K562 (cell line): ENCODE measurements around the gene TSEN34. TPM values are rescaled to one million over a fixed set of nuclear protein-coding genes. Genes with fewer than 3 reads are reported as not detected.

Source experiments
- CBX3 ChIP-seq, 2 experiments: IDR thresholded peaks; 1 replicate in 1 of 2; 2 replicates in 1 of 2; pipeline ENCODE4 v1.6.1; 2012; ENCODE audit warnings: inconsistent platforms in 2 of 2, low read length in 2 of 2, borderline replicate concordance in 1 of 2, control low read depth in 1 of 2
- CCNT2 ChIP-seq: IDR thresholded peaks from 2 replicates; pipeline ENCODE4 v1.6.1; 2011; ENCODE audit warnings: borderline replicate concordance, low read depth, mild to moderate bottlenecking, moderate library complexity, mixed read lengths, low read length; ENCODE audit not compliant: insufficient read length; ENCODE audit errors: extremely low read depth
- ERF ChIP-seq: fragments of 450-650 bp; formaldehyde crosslinking; IDR thresholded peaks from 2 replicates; pipeline ENCODE4 v1.4.0; 2020; ENCODE audit warnings: mild to moderate bottlenecking, mixed read lengths
- ESRRB ChIP-seq: fragments of 250-450 bp; sonication (Bioruptor Pico); IDR thresholded peaks from 2 replicates; pipeline ENCODE4 v1.5.0; 2020; ENCODE audit warnings: mild to moderate bottlenecking, moderate library complexity, borderline replicate concordance
- FOXA3 ChIP-seq, 2 experiments: fragments of 450-650 bp in 1 of 2; sonication (generic) in 1 of 2; formaldehyde crosslinking; IDR thresholded peaks in 1 of 2; conservative IDR thresholded peaks in 1 of 2; 2 replicates each; pipeline versions ENCODE4 v1.4.0 to v1.8.0; 2020 to 2022; ENCODE audit warnings: mild to moderate bottlenecking in 2 of 2, missing genetic modification reagents in 1 of 2
- HDAC8 ChIP-seq: fragments of 450-650 bp; IDR thresholded peaks from 2 replicates; pipeline ENCODE4 v1.6.1; 2016; ENCODE audit warnings: mild to moderate bottlenecking, missing genetic modification characterization, moderate library complexity, missing compliant biosample characterization
- HNRNPLL ChIP-seq: fragments of 200-400 bp; formaldehyde crosslinking; IDR thresholded peaks from 2 replicates; pipeline ENCODE4 v1.6.1; 2017; ENCODE audit warnings: low read length, low read depth, mild to moderate bottlenecking; ENCODE audit not compliant: poor library complexity, severe bottlenecking
- KLF16 ChIP-seq: IDR thresholded peaks from 2 replicates; pipeline ENCODE4 v1.6.1; 2016; ENCODE audit warnings: antibody characterized with exemption
- LCOR ChIP-seq: sonication (generic); formaldehyde crosslinking; IDR thresholded peaks from 2 replicates; pipeline ENCODE4 v1.8.0; 2022; ENCODE audit warnings: mild to moderate bottlenecking, missing genetic modification reagents
- MIER1 ChIP-seq: fragments of 450-650 bp; IDR thresholded peaks from 2 replicates; pipeline ENCODE4 v1.6.1; 2016; ENCODE audit warnings: antibody characterized with exemption, mild to moderate bottlenecking, low read depth
- MYC ChIP-seq, 2 experiments: fragments of 250-450 bp in 1 of 2; sonication (Bioruptor Pico) in 1 of 2; IDR thresholded peaks; 2 replicates each; pipeline versions ENCODE4 v1.5.1 to v1.6.1; 2012 to 2021; ENCODE audit warnings: low read depth in 2 of 2, borderline replicate concordance in 1 of 2, improper control_type of control experiment in 1 of 2, low read length in 1 of 2, mild to moderate bottlenecking in 1 of 2, moderate library complexity in 1 of 2
- POLR2G ChIP-seq: fragments of 200-400 bp; formaldehyde crosslinking; IDR thresholded peaks from 2 replicates; pipeline ENCODE4 v1.6.1; 2017; ENCODE audit warnings: low read depth, mild to moderate bottlenecking, antibody characterized with exemption, low read length, moderate library complexity
- RBM34 ChIP-seq: fragments of 200-400 bp; formaldehyde crosslinking; IDR thresholded peaks from 2 replicates; pipeline ENCODE4 v1.6.1; 2018; ENCODE audit warnings: low read length, borderline replicate concordance; ENCODE audit not compliant: insufficient read depth
- THAP12 ChIP-seq: fragments of 250-450 bp; sonication (Bioruptor Pico); IDR thresholded peaks from 2 replicates; pipeline ENCODE4 v1.9.0; 2021; ENCODE audit warnings: mild to moderate bottlenecking, inconsistent platforms
- ZBTB11 ChIP-seq, 3 experiments: fragments of 200-800 bp in 1 of 3; fragments of 250-450 bp in 1 of 3; fragments of 450-650 bp in 1 of 3; sonication (Bioruptor Pico) in 1 of 3; sonication (Bioruptor generic) in 1 of 3; formaldehyde crosslinking in 1 of 3; IDR thresholded peaks; 2 replicates each; pipeline versions ENCODE4 v1.6.1 to v1.8.0; 2016 to 2022; ENCODE audit warnings: mild to moderate bottlenecking in 2 of 3, missing genetic modification characterization in 2 of 3, missing compliant biosample characterization in 1 of 3, moderate library complexity in 1 of 3
- ZBTB2 ChIP-seq: fragments of 450-650 bp; IDR thresholded peaks from 2 replicates; pipeline ENCODE4 v1.6.1; 2016; ENCODE audit warnings: antibody characterized with exemption
- ZNF212 ChIP-seq: fragments of 450-650 bp; formaldehyde crosslinking; IDR thresholded peaks from 2 replicates; pipeline ENCODE4 v1.4.0; 2020; ENCODE audit warnings: mild to moderate bottlenecking
- ZNF347 ChIP-seq: fragments of 450-650 bp; formaldehyde crosslinking; IDR thresholded peaks from 2 replicates; pipeline ENCODE4 v1.4.0; 2020; ENCODE audit warnings: low read depth, mild to moderate bottlenecking, moderate library complexity
- polyA plus RNA-seq, 8 experiments: library from polyadenylated mRNA; depleted of rRNA in 4 of 8; stranded (reverse) in 5 of 8; unstranded in 3 of 8; fragments of >200 nt; fragmentation: Nextera tagmentation in 2 of 8; fragmentation: Illumina TruSeq in 1 of 8; extraction: Ambion mirVana in 2 of 8; extraction: Trizol in 1 of 8; gene quantifications; 2 replicates each; pipeline versions ENCODE4 v1.2.1 to v1.2.3, GENCODE V29; 2011 to 2014; ENCODE audit warnings: inconsistent platforms in 1 of 8, missing spikeins in 1 of 8
- total RNA-seq, 7 experiments: library from RNA; depleted of rRNA in 6 of 7; stranded (reverse); fragments of >200 nt in 6 of 7; fragmentation: Illumina TruSeq in 2 of 7; extraction: Trizol in 2 of 7; gene quantifications; 2 replicates each; pipeline versions ENCODE4 v1.2.1 to v1.2.3, GENCODE V29; 2011 to 2021; ENCODE audit warnings: low replicate concordance in 1 of 7

TSEN34 gene
- total and polyA plus RNA-seq, 9 of the 15 experiments (the other 6 are each of a cell fraction or from before 2014, with no cell fraction given) = 3.1 to 57.6 (median 29.5) TPM

GRCh38 chr19:54189735-54190502, 1.2 kb upstream of the TSEN34 start (continued):
- no peak for TF ChIP-seq HDAC8 (tag)
- no peak for TF ChIP-seq ESRRB (CRISPR knock-in tag)
- TF ChIP-seq POLR2G = peak; percentile 86
- no peak for TF ChIP-seq ZBTB11 (CRISPR knock-in tag; IDR thresholded peaks at IDR 0.05)
- TF ChIP-seq ERF (CRISPR knock-in tag) = no peak
- peak in 1 of 2 experiments; percentile 39; a peak in 1 of 4 replicates for TF ChIP-seq FOXA3 (CRISPR knock-in tag; conservative IDR thresholded peaks at IDR 0.05 in 1 of 2, IDR thresholded peaks at IDR 0.05 in 1 of 2)
- TF ChIP-seq LCOR = no peak
- no peak for TF ChIP-seq THAP12 (CRISPR knock-in tag)
- peak; percentile 70; the same call in 1 of the 2 replicates for TF ChIP-seq ZBTB2
- 0 out of 3 replicates have a peak, but pooled peaks of 1 of the 2 experiments have one; percentile 30 for TF ChIP-seq CBX3 (IDR thresholded peaks at IDR 0.05; ENCODE audit: borderline replicate concordance in 1 of 2, low read length in 2 of 2)
- TF ChIP-seq MYC (IDR thresholded peaks at IDR 0.05; ENCODE audit: low read depth, low read length) = peak; percentile 96
- peak; percentile 87; the same call in 1 of the 2 replicates for TF ChIP-seq MYC (CRISPR knock-in tag; IDR thresholded peaks at IDR 0.05; ENCODE audit: borderline replicate concordance, low read depth)
- TF ChIP-seq RBM34 = no peak
- no peak for TF ChIP-seq KLF16
- peak; percentile 47 for TF ChIP-seq CCNT2
- no peak for TF ChIP-seq MIER1
- no peak for TF ChIP-seq ZNF212 (CRISPR knock-in tag)
- TF ChIP-seq HNRNPLL = peak; percentile 83
- no peak for TF ChIP-seq ZNF347
